Cerebellar cortex (tissue), 1 donor: ENCODE data around the gene PLXNB3.
"Not testable (repeated sequence)": the region's sequence is repeated elsewhere in the genome, so short reads cannot be mapped to it uniquely, and the experiment has no call there.

ENCODE experiments used
- DNase-seq: peaks from one replicate; pipeline ENCODE4 v3.0.0-alpha.2; 2015; ENCODE audit warnings: low spot score

PLXNB3 gene

DNA sequence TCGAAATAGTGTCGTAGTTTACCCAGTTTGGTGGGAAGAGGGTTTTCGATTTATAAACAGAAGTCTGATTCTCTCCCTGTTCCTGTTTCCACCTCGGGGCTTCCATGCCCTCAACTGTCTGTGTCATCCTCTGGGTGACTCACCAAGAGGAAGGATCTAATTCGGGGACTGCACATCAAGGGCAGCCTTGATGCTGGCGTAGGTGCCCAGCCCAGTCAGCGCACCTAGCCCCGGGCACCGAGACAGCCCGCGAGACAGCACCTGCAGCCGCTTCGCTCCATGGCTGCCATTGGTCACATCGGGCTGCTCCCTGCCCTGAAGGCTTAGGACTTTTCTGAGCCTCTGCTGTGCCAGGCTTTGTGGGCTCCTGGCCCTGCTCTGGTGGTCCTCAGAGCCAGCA, 31.6 kb upstream of the PLXNB3 start:
- DNase-seq: no peak

DNA sequence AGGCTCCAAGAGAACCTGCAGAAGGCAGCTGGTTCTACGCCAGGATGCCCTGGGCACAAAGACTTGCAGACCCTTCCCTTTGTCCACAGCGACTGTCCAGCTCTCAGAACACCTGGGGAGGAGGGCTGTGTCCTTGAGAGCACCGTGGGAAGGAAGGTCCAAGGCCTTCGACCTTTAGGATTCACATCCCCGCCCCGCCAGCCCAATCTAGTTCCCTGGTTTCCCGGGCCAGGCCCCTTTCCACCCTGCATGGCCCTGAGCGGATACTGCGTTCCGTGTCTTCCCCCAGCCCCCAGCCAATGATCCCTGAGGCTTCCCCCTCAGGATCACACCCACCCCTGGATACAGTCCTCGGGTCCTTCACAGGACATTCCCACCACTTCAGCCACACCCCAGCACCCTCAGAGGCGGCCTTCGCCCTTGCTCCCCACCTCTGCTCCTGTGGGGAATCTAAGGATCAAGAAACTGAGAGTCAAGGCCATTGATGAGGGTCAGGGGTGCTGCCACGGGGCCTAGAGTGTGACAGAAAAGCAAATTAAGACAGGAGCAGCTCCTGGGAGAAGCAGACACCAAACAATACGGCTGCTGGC, 30.3 kb upstream of the PLXNB3 start:
- DNase-seq: no peak

DNA sequence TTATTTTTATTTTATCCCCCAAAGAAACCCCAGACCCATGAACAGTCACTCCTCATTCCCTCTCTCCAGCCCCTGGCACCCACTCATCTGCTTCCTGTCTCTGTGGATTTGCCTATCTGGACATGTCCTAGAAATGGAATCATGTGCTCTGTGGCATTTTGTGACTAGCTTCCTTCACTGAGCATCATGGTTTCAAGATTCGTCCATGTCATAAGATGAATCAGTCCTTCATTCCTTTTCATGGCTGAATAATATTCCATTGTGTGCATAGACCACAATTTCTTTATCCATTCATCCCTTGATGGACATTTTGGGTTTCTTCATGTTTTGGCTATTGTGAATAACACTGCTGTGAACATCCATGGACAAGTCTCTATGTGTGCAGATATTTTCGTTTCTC, 29.2 kb upstream of the PLXNB3 start:
- DNase-seq: no peak

DNA sequence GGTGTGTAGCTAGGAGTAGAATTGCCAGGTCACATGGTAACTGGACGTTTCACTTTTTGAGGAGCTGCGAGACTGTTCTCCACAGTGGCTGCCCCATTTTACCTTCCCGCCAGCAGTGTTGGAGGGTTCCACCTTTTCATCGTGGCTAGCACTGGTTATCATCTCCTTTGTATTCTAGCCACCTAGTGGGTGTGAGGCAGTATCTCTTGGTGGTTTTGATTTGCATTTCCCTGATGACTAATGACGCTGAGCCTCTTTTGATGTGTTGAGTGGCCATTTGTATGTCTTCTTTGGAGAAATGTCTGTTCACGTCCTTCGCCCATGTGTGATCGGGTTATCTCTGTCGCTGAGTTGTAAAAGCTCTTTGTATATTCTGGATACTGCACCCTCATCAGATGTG, 28.8 kb upstream of the PLXNB3 start:
- no peak for DNase-seq

DNA sequence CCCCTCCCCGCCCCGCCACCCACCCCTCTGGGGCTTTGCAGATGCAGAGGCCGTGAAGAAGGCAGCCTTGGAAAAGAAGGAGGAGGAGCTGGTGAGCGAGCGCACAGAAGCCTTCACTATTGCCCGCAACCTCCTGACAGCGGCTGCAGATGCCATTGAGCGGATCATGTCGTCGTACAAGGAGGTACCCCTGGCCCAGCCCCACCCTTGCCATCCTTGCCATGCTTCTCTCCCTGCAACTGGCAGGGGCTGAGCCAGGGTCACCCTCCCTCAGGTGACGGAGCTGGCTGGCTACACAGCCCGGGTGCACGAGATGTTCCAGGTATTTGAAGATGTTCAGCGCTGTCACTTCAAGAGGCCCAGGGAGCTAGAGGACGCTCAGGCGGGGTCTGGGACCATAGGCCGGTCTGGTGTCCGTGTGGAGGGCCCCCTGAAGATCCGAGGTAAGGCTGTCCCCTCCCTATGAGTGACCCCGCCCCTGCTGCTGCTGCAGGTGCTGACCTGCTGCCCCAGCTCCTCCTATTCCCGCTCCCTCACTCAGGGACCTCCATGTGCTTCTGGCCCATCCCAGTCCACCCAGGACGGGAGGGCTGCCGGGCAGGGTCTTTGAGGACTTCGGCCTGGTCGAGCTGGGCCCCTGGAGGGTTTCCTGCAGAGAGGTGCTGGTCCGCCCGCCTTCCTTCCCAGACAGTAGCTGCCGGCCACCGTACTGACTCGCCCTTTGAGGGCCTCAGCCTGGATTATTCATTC, 27.8 kb upstream of the PLXNB3 start:
- DNase-seq: no peak

DNA sequence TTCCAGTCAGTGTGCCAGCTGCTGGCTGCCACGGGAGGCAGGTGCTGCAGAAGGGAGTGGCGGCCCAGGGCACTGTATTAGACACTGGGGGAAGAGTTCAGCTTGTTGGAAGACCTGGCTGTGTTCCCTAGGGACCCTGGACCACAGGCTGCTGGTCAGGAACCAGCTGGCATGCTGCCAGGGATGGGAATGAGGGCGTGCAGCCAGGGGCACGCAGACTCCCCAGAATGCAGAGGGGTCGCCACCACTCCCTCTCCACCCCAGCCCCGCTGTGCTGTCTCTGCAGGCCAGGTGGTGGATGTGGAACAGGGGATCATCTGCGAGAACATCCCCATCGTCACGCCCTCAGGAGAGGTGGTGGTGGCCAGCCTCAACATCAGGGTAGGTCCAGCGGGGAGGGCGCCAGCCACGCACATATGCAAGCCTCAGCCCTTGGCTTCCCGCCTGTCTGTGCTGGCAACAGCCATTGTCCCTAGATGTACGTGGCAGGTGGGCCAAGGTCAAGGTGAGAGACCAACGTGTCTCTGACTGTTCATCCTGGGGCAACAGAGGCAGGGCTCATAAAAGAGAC, 27.1 kb upstream of the PLXNB3 start:
- DNase-seq: no peak

DNA sequence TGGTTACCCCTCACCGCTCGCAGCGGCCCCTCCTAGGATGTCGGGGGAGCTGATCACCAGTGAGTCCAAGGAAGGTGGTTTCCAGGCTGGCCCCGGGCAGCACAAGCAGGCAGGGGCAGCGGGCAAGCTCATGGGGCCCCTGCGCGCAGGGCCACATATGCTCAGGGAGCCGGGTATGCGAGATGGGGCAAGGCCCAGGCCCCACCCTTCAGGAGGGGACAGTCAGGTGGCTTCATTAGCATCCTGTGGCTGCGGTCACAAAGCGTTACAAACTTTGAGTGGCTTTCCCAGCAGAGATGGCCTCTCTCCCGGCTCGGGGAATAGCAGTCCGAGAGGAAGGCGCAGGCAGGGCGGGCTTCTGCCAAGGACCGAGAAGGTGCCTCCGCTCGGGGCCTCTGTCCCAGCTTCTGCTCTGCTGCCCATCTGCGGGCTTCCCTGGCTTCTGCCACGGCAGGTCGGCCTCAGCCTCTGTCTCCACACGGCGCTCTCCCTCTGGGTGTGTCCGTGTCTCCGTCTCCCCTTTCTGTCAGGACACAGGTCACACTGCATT, 25.9 kb upstream of the PLXNB3 start:
- DNase-seq: no peak

DNA sequence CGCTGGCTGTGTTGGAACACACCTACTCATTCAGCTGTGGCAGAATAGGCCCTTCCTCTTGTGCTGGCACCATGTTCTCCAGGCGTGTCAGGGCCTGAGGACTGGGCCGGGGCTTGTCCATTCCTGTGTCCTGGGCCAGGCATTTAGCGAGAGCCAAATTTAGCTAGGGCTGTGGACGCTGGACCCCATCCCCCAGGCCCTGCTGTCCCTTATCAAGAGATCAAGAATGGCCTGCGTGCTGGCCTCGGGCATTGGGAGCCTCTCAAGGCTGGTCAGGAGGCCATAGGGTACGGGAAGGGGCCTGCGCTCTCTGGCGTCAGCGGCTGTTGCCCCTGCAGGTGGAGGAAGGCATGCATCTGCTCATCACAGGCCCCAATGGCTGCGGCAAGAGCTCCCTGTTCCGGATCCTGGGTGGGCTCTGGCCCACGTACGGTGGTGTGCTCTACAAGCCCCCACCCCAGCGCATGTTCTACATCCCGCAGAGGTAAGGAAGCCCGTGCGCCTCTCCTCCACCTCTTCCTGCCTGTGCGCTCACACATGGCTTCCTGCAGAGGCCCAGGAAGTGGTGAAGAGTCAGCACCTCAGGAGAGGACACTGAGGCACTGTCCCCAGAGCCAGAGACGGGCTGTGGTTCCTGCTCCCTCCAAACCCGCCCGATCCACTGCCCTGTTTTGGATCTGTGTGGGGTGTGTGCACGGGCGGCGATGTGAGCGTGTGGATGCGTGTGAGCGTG, 24.1 kb upstream of the PLXNB3 start:
- DNase-seq: no peak

DNA sequence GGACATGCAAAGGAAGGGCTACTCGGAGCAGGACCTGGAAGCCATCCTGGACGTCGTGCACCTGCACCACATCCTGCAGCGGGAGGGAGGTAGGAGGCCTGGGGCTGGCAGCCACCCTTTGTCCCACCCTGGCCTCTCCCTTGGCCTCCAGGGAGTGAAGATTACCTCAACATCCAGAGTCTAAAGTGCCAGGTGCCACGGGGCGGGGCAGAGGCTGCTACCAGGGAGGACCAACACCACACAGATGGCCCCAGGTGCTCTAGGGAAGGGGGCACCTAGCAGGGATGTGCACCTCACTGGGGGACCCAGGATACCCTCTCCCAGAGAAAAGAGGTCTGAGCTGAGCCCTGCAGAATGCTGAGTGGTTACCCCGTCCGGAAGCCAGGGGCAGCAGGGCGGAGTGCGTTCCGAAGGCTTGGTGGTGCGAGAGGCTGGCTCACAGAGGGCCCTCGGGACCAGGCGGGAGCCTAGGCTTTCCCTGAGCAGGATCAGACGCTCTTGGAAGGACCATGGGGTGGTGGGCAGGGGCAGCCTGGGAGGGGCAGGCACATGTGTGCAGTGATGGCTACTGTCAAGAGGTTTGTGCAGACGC, 23.3 kb upstream of the PLXNB3 start:
- no peak for DNase-seq

DNA sequence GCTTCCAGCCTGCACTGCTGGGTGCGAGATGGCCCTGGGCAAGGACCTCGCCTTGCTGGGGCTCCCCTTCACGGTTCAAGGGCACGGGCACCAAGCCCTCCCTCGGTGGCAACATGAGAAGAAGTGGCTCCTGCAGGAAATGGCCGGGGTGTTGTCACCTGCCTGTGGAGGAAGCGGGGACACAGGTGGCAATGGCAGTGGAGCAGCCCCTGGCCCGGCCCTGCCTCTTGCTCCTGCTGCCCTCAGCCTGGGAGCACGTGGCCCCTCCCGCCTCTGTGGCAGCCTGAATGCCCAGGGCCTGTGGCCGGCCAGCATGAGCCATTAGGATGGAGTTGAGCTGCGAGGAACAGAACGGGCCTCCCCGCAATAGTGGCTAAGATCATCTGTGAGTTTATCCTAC, 22.6 kb upstream of the PLXNB3 start:
- no peak for DNase-seq

DNA sequence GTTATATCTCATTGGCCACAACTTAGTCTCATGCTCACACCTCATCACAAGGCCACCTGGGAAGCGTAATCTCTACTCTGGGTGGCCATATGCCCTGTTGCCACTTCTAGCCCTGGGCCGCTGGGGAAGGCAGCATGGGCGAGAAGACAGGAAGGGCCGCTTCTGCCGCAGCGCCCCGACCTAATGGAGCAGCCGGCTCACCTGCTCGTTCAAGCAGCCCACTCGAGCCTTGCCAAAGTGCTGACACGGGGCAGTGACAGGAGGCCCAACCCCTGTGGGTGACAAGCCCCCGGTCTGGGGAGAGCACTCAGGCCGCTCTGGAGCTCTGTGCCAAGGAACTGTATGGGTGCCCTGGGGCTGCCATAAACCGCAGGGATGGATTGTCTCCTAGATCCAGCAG, 21.9 kb upstream of the PLXNB3 start:
- DNase-seq: not testable (repeated sequence)

DNA sequence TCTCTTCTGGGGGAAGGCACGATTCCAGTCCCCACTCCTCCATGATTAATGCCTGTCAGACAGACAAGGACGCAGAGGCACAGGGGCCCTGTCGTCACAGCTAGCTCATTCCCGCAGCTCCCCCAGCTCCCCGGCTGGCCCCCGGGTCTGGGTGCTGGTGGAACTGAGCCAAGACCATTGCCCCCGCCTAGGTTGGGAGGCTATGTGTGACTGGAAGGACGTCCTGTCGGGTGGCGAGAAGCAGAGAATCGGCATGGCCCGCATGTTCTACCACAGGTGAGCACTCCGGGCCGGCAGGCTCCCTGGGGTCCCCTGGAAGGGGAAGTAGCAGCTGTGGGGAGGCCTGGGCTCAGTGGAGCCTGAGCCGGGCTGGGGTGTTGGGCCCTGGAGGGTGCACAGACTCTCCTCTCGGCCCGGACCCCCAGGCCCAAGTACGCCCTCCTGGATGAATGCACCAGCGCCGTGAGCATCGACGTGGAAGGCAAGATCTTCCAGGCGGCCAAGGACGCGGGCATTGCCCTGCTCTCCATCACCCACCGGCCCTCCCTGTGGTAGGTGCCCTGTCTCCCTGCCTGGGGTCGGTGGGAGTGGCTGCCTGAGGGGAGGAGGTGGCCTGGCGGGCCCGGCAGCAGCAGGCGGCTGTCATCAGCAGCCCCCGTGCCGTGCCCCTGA, 21.1 kb upstream of the PLXNB3 start:
- not testable (repeated sequence) for DNase-seq

DNA sequence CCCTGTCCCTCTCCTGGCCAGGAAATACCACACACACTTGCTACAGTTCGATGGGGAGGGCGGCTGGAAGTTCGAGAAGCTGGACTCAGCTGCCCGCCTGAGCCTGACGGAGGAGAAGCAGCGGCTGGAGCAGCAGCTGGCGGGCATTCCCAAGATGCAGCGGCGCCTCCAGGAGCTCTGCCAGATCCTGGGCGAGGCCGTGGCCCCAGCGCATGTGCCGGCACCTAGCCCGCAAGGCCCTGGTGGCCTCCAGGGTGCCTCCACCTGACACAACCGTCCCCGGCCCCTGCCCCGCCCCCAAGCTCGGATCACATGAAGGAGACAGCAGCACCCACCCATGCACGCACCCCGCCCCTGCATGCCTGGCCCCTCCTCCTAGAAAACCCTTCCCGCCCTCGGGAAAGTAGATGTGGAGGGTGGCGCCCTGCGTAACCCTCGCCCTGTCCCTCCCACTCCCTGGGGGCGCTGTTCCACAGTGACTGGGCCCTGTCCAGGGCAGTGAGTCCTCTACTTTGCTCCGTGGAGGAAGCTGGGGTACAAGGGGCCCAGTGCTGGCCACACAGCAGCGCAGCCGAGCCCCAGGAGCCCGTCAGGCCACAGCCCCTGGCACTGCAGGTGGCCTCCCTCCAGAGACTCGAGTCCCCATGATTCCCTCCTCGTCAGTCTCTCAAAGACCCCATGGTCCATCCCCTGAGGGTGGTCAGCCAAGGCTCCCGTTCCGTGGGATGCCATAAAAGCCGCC, 20.4 kb upstream of the PLXNB3 start:
- DNase-seq: not testable (repeated sequence)

DNA sequence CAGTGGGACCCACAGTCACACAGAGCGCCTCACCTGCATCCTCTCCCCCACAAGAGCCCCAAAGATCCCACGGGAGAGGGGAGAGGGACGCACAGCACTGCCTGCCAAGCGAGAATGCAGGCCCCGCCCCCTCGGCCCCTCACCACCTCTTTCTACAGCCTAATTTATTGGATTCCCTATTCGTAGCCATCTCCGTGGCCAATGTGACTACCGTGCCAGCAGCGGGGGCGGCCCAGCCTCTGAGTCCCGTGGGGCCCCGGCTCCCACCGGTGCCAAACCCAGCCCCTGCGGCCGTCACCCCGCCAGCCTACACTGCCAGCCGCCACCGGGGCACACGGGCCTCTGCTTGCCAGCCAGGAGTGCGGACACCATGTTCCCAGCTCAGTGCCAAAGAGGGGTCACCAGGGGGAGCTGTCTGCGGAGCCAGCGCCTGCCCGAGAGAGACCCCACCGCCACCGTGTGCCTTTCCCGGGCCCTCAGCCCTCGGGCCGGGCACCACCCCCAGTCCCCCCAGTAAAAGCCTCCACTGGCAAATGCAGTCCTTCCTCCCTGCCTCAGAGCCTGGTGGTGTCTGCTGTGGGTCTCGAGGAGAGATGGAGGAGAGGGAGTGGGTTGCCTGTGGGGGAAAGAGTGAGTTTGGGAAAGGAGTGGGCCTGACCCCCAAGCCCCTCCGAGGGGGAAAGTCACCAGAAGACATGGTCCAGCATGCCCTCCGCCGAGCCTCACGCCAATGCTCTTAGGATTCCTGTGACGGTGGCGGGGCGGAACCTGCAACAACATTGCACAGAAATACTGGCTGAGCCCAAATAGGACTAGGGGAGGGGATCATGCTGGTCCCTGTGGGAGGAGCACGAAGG, 19.6 kb upstream of the PLXNB3 start:
- DNase-seq: no peak

DNA sequence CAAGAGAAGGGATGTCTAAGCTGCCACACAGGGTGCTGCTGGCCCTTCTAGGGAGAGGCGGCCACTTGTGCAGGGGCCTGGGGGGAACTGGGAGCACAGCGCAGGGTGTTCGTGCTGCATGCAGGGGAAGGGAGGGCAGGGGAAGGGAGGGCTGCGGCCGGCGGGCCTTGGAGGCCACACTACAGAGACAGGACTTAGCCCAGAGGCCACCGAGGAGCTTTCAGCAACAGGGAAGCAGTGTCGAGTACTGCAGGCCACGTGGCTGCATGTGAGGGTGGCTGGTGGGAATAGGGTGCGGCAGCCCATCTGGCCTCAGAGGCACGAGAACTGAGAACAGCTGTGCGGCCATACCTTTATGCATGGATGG, 19.0 kb upstream of the PLXNB3 start:
- not testable (repeated sequence) for DNase-seq

DNA sequence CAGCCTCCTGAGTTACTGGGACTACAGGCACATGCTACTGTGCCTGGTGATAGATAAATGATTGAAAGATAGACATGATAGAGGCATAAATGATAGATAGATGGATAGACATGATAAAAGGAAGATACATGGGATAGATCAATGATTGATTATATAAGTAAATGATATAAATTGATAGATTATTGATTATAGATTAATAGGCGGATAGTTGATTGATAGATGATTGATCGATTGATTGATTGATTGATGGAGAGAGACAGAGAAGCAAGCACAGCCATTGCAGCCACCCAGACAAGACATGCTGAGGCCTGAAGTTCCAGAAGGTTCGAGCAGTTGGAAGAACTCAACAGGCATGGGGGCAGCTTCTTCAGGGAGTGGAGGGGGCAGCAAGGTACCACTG, 17.7 kb upstream of the PLXNB3 start:
- no peak for DNase-seq

DNA sequence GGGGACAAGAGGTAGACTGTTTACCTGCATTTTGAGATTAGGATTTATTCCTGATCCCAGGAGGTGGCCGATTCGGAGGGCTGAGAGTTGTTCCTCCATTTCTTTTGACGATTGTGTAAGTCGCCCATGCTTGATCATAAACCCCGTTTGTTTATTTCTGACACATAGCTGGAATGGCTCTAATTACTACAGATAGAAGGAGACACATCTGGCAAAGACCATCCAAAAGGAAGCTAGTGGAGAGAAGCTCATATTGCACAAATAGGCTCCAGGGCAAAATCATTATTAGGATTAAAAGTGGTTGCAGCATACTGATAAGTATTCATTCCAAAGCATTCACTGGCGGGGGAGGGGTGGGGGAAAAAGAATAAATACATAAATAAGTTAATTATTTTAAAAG, 17.1 kb upstream of the PLXNB3 start:
- not testable (repeated sequence) for DNase-seq

DNA sequence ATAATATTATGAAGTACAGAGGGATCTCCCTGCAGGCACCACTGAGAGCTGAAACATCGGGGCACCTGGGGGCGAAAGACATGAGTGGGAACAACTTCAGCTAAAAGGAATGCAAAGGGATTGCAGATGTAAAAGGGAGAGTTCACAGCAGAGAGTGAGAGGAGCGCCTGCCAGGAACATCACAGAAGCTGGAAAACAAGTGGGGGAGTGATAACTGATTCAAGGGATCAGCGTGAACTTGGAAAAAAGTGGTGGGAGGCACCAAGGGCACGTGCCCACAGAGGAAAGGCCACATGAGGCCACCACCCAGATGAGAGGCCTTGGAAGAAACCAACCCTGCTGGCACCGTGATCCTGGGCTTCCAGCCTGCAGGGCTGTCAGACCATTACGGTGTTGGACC, 15.0 kb upstream of the PLXNB3 start:
- DNase-seq: not testable (repeated sequence)

DNA sequence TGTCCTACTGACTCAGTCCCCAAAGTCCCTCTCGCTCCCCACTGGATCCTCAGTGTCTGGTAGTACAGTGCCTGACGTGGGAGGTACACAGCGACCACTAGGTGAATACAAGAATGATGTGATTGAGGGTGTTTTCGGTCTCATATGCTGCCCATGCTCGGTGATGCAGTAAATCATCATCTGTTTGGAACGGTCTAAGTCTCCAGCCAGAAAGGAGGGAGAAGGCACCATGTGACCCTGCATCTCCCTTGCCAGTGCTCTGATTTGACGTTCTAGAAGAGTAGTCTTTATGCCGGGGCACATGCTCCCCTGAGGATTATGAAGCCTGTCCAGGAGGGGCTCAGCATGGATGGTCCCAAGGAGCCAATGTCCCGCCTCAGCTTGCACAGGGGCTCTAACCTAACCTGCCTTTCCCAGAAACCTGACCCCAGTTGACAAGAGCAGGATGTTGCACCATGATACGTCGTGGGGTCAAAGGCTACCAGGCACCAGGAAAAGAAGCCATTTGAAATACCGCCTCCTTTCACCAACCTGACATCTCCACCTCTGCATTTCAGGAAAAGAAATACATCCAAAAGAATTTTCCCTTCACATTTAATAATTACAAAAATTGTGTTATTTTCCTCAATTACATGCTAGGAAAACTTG, 13.8 kb upstream of the PLXNB3 start:
- peak; percentile 67 for DNase-seq

DNA sequence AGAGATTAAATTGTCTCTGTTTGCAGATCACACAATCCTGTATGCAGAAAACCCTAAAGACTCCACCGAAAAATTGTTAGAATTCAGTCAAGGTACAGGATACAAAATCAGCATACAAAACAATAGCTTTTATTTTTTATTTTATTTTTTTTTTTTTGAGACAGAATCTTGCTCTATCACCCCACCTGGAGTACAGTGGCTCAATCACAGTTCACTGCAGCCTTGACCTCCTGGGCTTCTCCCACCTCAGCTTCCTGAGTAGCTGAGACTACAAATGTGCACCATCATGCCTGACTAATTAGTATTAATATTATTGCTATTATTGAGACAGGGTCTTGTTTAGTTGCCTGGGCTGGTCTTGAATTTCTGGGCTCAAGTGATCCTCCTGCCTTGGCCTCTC, 8.9 kb upstream of the PLXNB3 start:
- DNase-seq: no peak
